T-helper 9 cell (primary cell): Measurements from ENCODE around the gene KRTAP9-8.
"Not testable (repeated sequence)": the region's sequence is repeated elsewhere in the genome, so short reads cannot be mapped to it uniquely, and the experiment has no call there.

Experiments
- DNase-seq: peaks from one replicate; pipeline ENCODE4 v3.0.0-alpha.2; 2020
- total RNA-seq, 2 donors: gene quantifications; one replicate each; lab custom pipeline; 2026; lab: John Stamatoyannopoulos, UW

Gene KRTAP9-8
- 0 reads per million in 2 donors for total RNA-seq

GRCh38 chr17:41237949-41238437, at the start of gene KRTAP9-8:
KRTAP9-8 (plus strand) TSS chr17:41237999; CDS start chr17:41238052, 53 bp downstream.
- DNase-seq = not testable (repeated sequence)

- not testable (repeated sequence) for DNase-seq
Observed at GRCh38 chr17:41189837-41190318, 47.9 kb upstream of the KRTAP9-8 start, which contains the start of gene KRTAP9-1. KRTAP9-1 (plus strand) TSS chr17:41189887; CDS start chr17:41189887, 0 bp downstream.

DNA sequence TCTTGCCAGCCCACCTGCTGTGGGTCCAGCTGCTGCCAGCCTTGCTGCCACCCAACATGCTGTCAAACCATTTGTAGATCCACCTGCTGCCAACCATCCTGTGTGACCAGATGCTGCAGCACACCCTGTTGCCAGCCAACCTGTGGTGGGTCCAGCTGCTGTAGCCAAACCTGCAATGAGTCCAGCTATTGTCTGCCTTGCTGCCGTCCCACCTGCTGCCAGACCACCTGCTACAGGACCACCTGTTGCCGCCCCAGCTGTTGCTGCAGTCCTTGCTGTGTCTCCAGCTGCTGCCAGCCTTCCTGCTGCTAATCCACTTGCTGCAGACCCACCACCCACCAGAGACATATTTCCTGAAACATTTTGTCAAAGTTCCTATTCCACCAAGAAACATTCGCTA, 47.5 kb upstream of the KRTAP9-8 start:
- no peak for DNase-seq

GRCh38 chr17:41196068-41196467, 41.7 kb upstream of the KRTAP9-8 start:
- no peak for DNase-seq

DNA sequence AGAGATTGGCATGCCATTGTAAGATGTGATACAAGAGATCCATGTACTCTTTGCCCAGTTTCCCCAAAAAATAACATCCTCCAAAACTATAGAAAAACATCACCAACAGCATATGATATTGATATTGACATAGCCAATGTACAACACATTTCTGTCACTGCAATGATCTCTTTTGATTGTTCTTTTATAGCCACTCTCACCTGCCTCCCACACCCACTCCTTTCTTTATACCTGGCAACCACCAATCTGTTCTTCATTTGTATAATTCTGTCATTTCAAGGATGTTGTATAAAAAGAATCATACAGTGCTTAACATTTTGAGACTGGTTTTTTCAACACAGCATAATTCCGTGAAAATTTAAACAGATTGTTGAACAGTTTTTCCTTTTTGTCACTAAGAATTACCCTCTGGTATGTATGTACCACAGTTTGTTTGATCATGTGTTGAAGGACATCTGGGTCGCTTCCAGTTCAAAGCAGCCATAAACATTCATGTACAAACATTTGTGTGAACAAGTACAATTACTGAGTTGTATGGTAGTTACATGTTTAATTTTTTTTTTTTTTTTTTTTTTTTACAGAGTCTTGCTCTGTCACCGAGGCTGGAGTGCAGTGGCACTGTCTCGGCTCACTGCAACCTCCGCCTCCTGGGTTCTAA, 38.2 kb upstream of the KRTAP9-8 start:
- DNase-seq = no peak

GRCh38 chr17:41211845-41212466, 25.8 kb upstream of the KRTAP9-8 start:
- DNase-seq = no peak

DNA sequence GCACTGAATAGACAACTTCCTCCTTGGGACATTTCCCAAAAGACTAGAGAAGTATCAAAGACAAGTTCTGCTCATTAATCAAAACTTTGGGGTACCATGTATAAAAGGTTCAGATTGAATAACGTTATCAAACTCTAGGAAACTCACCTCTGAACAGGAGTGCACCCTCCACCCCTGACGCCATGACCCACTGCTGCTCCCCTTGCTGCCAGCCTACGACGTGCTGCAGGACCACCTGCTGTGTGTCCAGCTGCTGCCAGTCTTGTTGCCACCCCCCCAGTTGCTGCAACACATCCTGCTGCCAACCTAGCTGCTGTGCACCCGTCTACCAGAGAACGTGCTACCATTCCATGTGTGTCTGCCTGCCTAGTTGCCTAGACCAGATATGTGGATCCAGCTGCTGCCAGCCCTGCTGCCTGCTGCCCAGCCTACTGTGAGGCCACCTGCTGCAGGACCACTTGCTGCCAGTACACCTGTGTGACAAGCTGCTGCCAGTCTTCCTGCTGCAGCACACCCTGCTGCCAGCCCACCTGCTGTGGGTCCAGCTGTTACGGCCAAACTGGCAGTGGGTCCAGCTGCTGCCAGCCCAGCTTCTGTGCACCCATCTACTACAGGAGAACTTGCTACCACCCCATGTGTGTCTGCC, 25.2 kb upstream of the KRTAP9-8 start:
- no peak for DNase-seq

- no peak for DNase-seq
Observed at GRCh38 chr17:41215681-41216080, 22.1 kb upstream of the KRTAP9-8 start.

- DNase-seq = no peak
Observed at GRCh38 chr17:41223821-41224220, 14.0 kb upstream of the KRTAP9-8 start.

DNA sequence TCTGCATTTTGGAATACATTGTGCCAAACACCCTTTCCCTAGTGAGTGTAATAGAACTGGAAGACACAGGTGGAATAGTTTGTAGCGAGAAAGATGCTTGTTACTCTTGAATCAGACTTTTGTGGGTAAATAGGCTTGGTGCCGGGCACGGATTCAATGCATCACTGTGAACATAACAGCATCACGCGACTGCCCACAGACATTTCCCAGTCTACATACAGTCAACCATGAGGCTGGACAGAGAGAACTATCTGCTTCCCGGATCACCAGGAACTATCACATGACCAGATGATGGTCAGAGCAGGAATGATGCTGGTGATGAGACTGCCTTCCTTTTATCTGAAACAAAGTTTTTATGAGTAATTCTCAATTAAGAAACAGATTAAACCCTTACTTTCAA, 11.7 kb upstream of the KRTAP9-8 start:
- DNase-seq = no peak

GRCh38 chr17:41226598-41227095, 11.2 kb upstream of the KRTAP9-8 start, which contains the start of gene KRTAP9-2:
KRTAP9-2 (plus strand) TSS chr17:41226648; CDS start chr17:41226655, 7 bp downstream.
- not testable (repeated sequence) for DNase-seq

DNA sequence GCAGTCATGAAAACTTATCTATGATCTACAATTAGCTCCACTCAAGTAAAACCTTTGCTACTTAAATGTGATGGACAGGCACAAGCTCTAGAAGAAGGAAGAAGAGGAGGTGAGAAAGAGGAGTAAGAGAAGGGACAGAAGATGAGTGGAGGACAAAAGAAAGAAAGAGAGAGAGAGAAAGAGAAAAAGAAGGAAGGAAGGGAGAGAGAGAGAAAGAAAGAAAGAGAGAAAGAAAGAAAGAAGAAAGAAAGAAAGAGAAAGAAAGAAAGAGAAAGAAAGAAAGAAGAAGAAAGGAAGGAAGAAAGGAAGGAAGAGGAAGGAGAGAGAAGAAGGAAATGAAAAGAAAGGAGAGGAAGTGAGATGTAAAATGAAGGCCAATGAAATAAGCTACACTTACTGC, 7.7 kb upstream of the KRTAP9-8 start:
- DNase-seq = no peak

DNA sequence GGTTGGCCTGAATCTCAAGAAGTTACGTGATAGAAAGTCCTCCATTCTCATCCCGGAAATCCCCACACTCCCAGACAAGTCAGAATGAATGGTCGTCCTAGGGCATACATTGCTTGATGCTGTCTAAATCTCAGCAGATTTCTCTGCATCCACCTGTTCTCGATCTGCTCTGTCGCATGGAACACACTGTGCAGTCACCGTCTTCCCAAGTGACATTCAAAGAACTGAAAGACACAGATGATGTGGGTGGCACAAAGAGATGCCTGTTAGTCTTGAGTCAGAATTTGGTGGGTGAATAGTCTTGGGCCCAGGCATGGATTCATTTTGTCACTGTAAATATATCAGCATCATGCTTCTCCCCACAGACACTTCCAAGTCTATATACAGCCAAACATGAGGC, 6.1 kb upstream of the KRTAP9-8 start:
- no peak for DNase-seq

DNA sequence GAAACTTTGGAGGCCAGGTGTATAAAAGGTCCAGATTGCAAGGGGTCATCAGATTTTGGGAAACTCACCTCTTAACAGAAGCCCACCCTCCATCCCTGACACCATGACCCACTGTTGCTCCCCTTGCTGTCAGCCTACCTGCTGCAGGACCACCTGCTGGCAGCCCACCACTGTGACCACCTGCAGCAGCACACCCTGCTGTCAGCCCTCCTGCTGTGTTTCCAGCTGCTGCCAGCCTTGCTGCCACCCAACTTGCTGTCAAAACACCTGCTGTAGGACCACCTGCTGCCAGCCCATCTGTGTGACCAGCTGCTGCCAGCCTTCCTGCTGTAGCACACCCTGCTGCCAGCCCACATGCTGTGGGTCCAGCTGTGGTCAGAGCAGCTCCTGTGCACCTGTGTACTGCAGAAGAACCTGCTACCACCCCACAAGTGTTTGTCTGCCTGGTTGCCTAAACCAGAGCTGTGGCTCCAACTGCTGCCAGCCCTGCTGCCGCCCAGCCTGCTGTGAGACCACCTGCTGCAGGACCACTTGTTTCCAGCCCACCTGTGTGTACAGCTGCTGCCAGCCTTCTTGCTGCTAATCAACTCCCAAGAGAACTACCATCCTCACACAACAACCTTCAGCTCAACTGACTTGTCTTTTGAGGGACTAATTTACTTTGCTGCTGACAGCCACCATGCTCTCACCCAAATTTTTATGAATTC, 5.2 kb upstream of the KRTAP9-8 start, which contains the start of gene KRTAP9-3:
TSS of gene KRTAP9-3 (plus strand) at position 51 of the 707 bp plus-strand sequence. CDS start at position 104, 53 bp downstream.
- not testable (repeated sequence) for DNase-seq

GRCh38 chr17:41237116-41237515, 683 bp upstream of the KRTAP9-8 start:
- not testable (repeated sequence) for DNase-seq

DNA sequence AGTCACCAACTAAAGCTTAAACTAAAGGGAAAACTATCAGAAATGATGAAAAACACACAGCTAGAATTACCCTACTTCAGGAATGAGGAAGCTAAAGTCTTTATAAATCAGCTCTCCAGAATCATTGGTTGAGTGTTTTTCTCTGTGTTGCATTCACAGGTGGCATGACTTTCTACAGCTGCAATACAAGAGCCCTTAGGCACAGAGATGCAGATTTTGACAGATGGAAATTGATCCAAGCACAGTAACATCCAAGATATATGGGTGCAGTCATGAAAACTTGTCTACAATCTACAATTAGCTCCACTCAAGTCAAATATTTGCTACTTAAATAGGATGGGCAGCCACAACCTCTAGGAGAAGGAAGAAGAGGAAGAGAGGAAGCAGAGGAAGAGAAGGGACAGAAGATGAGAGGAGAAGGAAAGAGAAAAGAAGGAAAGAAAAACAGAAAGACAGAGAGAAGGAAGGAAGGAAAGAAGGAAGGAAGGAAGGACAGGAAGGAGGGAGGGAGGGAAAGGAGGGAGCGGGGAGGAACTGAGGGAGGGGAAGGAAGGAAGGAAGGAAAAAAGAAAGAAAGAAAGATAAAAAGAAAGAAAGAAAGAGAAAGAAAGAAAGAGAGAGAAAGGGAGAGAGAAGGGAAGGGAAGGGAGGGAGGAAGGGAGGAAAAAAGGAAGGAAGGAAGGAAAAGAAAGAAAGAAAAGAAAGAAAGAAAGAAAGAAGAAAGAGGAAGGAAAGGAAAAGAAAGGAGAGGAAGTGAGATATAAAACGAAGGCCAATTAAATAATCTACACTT, 9.4 kb downstream of the KRTAP9-8 start:
- DNase-seq = not testable (repeated sequence)

GRCh38 chr17:41249637-41250240, 11.9 kb downstream of the KRTAP9-8 start, which contains the start of gene KRTAP9-4:
KRTAP9-4 (plus strand) TSS chr17:41249687; CDS start chr17:41249721, 34 bp downstream.
- DNase-seq = not testable (repeated sequence)

- no peak for DNase-seq
Observed at GRCh38 chr17:41251261-41251660, 13.5 kb downstream of the KRTAP9-8 start.

- DNase-seq = no peak
Observed at GRCh38 chr17:41254861-41255260, 17.1 kb downstream of the KRTAP9-8 start.

DNA sequence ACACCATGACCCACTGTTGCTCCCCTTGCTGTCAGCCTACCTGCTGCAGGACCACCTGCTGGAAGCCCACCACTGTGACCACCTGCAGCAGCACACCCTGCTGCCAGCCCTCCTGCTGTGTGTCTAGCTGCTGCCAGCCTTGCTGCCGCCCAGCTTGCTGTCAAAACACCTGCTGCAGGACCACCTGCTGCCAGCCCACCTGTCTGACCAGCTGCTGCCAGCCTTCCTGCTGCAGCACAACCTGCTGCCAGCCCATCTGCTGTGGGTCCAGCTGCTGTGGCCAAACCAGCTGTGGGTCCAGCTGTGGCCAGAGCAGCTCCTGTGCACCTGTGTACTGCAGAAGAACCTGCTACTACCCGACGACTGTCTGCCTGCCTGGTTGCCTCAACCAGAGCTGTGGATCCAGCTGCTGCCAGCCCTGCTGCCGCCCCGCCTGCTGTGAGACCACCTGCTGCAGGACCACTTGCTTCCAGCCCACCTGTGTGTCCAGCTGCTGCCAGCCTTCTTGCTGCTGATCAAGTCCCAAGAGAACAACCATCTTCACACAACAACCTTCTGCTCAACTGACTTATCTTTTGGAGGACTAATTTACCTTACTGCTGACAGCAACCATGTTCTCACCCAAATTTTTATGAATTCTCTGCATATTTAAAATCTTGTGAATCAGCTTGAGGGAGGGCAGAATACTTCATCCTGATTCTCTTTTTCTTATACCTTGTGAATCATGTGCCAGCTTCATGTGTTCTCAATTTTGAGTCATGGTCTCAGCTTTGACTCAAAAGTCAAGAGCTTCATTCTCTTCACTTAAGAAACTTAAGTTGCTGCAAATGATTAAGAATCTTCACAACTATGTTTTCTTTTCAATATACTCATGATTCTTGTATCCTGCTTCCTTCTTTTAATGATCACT, 17.8 kb downstream of the KRTAP9-8 start, which contains the start of gene KRTAP9-9:
TSS of gene KRTAP9-9 (plus strand) at position 4 of the 910 bp plus-strand sequence.
- DNase-seq = not testable (repeated sequence)
